Retinal pigment epithelial cell (primary cell): ENCODE measurements around the gene PLEK.

Experiments used
- DNase-seq: peaks from one replicate; pipeline ENCODE4 v3.0.0-alpha.2; 2010; ENCODE audit warnings: low read depth
- H3K4me3 ChIP-seq: 2 replicates; pipeline ENCODE4 v1.5.1; 2011; ENCODE audit warnings: mild to moderate bottlenecking, low read length, control low read depth, moderate library complexity
- TF ChIP-seq, protein P1 (sequence below): conservative IDR thresholded peaks from 2 replicates; pipeline ENCODE4 v1.5.1; 2011; ENCODE audit warnings: low read depth, low read length, control low read depth, inconsistent platforms

The PLEK gene

DNA sequence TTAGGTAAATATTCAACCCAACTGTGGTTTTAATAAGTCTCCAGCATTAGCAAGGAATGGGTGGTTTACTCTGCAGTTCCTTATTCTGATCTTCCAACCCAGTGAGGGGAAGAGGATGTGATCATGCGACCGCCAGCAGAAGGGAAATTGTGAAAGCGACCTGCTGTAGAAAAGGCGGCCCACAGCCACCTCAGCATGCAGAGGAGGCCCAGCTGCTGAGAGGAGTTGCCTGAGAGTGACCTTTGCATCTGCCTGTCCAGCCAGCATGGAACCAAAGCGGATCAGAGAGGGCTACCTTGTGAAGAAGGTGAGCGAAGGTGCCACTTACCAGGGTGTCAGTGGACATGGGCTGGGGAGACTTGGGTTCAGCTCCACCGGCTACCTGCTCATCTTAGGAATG lies at the start of gene PLEK:
Gene PLEK, plus strand, starts transcription at position 196 of the 400 bp plus-strand sequence. Its CDS starts 70 bp downstream, at position 266.
- no peak within 1 kb of the TSS for H3K4me3 ChIP-seq
- TF ChIP-seq, protein P1, sequence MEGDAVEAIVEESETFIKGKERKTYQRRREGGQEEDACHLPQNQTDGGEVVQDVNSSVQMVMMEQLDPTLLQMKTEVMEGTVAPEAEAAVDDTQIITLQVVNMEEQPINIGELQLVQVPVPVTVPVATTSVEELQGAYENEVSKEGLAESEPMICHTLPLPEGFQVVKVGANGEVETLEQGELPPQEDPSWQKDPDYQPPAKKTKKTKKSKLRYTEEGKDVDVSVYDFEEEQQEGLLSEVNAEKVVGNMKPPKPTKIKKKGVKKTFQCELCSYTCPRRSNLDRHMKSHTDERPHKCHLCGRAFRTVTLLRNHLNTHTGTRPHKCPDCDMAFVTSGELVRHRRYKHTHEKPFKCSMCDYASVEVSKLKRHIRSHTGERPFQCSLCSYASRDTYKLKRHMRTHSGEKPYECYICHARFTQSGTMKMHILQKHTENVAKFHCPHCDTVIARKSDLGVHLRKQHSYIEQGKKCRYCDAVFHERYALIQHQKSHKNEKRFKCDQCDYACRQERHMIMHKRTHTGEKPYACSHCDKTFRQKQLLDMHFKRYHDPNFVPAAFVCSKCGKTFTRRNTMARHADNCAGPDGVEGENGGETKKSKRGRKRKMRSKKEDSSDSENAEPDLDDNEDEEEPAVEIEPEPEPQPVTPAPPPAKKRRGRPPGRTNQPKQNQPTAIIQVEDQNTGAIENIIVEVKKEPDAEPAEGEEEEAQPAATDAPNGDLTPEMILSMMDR = no peak
- DNase-seq = no peak

GRCh38 chr2:68316111-68316510 lies 49.0 kb upstream of the PLEK start:
- DNase-seq = no peak
- TF ChIP-seq, protein P1 = no peak
- H3K4me3 ChIP-seq = no peak overlapping the region

GRCh38 chr2:68317971-68318913 lies 46.8 kb upstream of the PLEK start:
- no peak for DNase-seq
- peak overlapping the region; percentile 76 for H3K4me3 ChIP-seq
- TF ChIP-seq, protein P1 = no peak

GRCh38 chr2:68318914-68319397 lies 46.1 kb upstream of the PLEK start:
- no peak for DNase-seq

DNA sequence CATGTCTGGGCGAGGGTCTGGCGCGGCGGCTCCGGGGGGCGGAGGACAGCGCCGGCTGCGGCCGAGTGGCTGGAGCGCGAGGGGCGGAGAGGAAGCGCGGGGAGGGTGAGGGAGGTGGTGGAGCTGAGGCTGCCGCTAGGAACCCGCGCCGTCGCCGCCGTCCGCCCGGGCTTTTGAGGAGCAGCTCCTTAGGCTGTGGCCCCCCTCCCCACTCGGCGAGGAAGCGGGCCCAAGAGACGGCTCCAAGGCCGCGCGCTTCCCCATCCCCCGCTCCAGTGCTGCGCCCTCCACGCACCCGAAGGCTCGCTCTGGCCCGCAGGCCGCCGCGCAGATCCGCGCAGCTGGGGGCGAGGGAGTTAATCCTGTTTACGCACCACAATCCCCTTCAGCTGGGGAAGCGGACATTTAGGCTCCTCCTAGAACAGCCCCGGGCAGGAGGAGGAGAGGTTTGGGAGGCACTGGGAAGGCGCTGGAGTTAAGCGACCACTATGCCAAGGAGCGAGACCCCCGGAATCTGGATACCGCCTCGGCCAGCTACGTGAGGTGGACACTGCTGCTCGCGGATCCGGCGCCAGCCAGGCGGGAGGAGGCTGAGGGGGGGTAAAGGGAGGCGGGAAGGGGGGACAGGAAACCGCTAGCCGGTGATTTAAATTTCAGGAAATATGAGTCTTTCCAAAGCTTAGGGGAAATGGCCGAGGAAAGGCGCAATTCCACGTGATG lies 45.5 kb upstream of the PLEK start, which contains the start of gene CNRIP1:
Gene CNRIP1, minus strand, starts transcription at position 552 of the 720 bp plus-strand sequence. Its CDS starts 549 bp downstream, at position 3.
- H3K4me3 ChIP-seq = peak within 1 kb of the TSS; percentile 76
- TF ChIP-seq, protein P1 = no peak
- no peak for DNase-seq

More at GRCh38 chr2:68318914-68319397, 46.1 kb upstream of the PLEK start:
- peak overlapping the region; percentile 76 for H3K4me3 ChIP-seq
- TF ChIP-seq, protein P1 = no peak

GRCh38 chr2:68320118-68320641 lies 44.9 kb upstream of the PLEK start:
- TF ChIP-seq, protein P1 = no peak
- no peak for DNase-seq
- peak overlapping the region; percentile 76 for H3K4me3 ChIP-seq
